ENCODE data around the gene GRB10.

- TF ChIP-seq POLR2A (IDR thresholded peaks at IDR 0.05): no peak
- no peak for TF ChIP-seq CTCF (IDR thresholded peaks at IDR 0.05)
Measured at GRCh38 chr7:50652400-50653125, 130.1 kb downstream of the GRB10 start.

Data from testis (tissue), 2 donors.